GM19099 (cell line): ENCODE data around the gene KCNS1.

Experiments
- POLR2A ChIP-seq: IDR thresholded peaks from 3 replicates; pipeline ENCODE4 v1.6.1; 2011; ENCODE audit warnings: low read depth; ENCODE audit not compliant: insufficient read length; ENCODE audit errors: extremely low read depth

The KCNS1 gene

DNA sequence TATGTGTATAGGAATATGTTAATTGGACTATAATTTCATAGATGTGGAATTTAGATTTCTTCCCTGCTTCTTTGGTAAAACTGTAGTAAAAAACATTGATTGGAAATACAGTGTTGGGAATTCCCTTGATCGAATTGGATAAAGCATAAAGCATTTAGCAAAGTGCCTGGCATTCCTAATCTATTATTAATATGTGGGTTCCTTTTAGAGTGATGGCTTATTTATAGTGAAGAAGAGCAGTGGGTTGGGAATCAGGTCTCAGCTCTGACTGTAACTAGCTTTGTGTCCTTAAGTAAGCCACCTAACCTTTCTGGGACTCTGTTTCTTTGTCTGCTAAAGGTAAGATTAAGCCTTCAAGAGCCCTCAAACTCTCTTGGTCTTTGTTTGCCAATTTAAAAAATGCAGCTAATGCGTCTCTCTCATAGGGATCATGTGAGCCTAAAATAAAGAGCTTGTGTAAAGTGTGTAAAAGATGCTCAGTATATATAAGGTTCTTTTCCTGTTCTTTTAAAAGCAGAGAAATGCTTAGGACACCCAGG lies 53.3 kb downstream of the KCNS1 start:
- no peak for TF ChIP-seq POLR2A

GRCh38 chr20:45044601-45045000 lies 56.3 kb downstream of the KCNS1 start:
- no peak for TF ChIP-seq POLR2A

DNA sequence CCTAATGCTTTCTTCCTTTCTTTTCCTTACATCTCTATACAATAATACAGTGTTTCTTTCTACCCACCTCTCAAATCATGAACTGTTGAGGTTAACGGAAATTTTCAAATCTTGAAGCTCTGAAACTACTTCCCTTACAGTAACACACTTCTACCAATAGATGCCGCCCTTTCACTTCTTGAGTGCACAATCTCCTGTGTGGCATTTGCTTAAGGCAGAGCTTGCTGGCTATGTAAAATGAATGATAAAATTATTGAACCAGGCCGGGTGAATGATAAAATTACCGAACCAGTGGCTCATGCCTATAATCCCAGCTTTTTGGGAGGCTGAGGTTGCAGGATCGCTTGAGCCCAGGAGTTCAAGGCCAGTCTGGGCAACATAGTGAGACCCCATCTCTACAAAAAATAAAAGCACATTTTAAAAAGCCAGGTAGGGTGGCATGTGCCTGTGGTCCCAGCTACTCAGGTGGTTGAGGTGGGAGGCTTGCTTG lies 56.8 kb downstream of the KCNS1 start:
- TF ChIP-seq POLR2A = no peak

- no peak for TF ChIP-seq POLR2A
Measured at GRCh38 chr20:45042978-45043377, 57.9 kb downstream of the KCNS1 start.
